GM12878 (cell line): ENCODE measurements around the gene NFATC1. TPM values are rescaled to one million over a fixed set of nuclear protein-coding genes. Genes with fewer than 3 reads are reported as not detected.
A peak's percentile ranks its signal among the peaks of the same experiment; 100 is the strongest.

Experiments used
- CREB1 ChIP-seq: IDR thresholded peaks from 2 replicates; pipeline ENCODE4 v1.6.1; 2012; ENCODE audit warnings: low read depth, mild to moderate bottlenecking, inconsistent platforms
- CREM ChIP-seq: IDR thresholded peaks from 2 replicates; pipeline ENCODE4 v1.6.1; 2014; ENCODE audit warnings: antibody characterized with exemption, low read depth
- GABPA ChIP-seq: IDR thresholded peaks from 2 replicates; pipeline ENCODE4 v1.6.1; 2014; ENCODE audit warnings: antibody characterized with exemption, low read depth, mild to moderate bottlenecking, inconsistent platforms
- JUNB ChIP-seq: IDR thresholded peaks from 2 replicates; pipeline ENCODE4 v1.6.1; 2016; ENCODE audit warnings: antibody characterized with exemption, mild to moderate bottlenecking
- MTA3 ChIP-seq: IDR thresholded peaks from 2 replicates; pipeline ENCODE4 v1.6.1; 2012; ENCODE audit warnings: low read length, inconsistent platforms, borderline replicate concordance
- NBN ChIP-seq: fragments of 450-650 bp; IDR thresholded peaks from 2 replicates; pipeline ENCODE4 v1.6.1; 2016
- PAX5 ChIP-seq: IDR thresholded peaks from 2 replicates; pipeline ENCODE4 v1.6.1; 2011; ENCODE audit warnings: low read depth, low read length, borderline replicate concordance
- RAD51 ChIP-seq: fragments of 450-650 bp; IDR thresholded peaks from 2 replicates; pipeline ENCODE4 v1.6.1; 2016; ENCODE audit warnings: moderate library complexity, mild to moderate bottlenecking, inconsistent platforms
- RUNX3 ChIP-seq: IDR thresholded peaks from 2 replicates; pipeline ENCODE4 v1.6.1; 2012; ENCODE audit warnings: low read length, inconsistent platforms
- SIN3A ChIP-seq: IDR thresholded peaks from 2 replicates; pipeline ENCODE4 v1.6.1; 2012; ENCODE audit warnings: low read depth, low read length, improper control_type of control experiment
- SMAD1 ChIP-seq: fragments of 450-650 bp; IDR thresholded peaks from 2 replicates; pipeline ENCODE4 v1.6.1; 2018; ENCODE audit warnings: mild to moderate bottlenecking, low read depth; ENCODE audit not compliant: partially characterized antibody
- SP1 ChIP-seq: IDR thresholded peaks from one replicate; pipeline ENCODE4 v1.6.1; 2011; ENCODE audit warnings: low read depth, low read length
- ZNF207 ChIP-seq: fragments of 450-650 bp; IDR thresholded peaks from 2 replicates; pipeline ENCODE4 v1.6.1; 2014; ENCODE audit warnings: antibody characterized with exemption, mild to moderate bottlenecking, borderline replicate concordance
- ZNF622 ChIP-seq: fragments of 450-650 bp; IDR thresholded peaks from 2 replicates; pipeline ENCODE4 v1.6.1; 2017; ENCODE audit warnings: mild to moderate bottlenecking, inconsistent platforms
- ZZZ3 ChIP-seq: IDR thresholded peaks from 2 replicates; pipeline ENCODE4 v1.6.1; 2011; ENCODE audit warnings: low read depth; ENCODE audit not compliant: control insufficient read depth, insufficient read length
- polyA plus RNA-seq, 11 experiments: library from polyadenylated mRNA; depleted of rRNA in 4 of 11; unstranded in 6 of 11; stranded (reverse) in 5 of 11; fragments of >200 nt; fragmentation: Nextera tagmentation in 4 of 11; fragmentation: Illumina TruSeq in 1 of 11; extraction: Ambion mirVana in 4 of 11; extraction: Trizol in 1 of 11; gene quantifications; 1 replicate in 1 of 11; 2 replicates in 10 of 11; pipeline versions ENCODE4 v1.2.1 to v1.2.3, GENCODE V29; 2011 to 2016; ENCODE audit warnings: inconsistent platforms in 2 of 11, missing spikeins in 2 of 11, low read depth in 1 of 11
- total RNA-seq, 4 experiments: library from RNA; depleted of rRNA in 3 of 4; stranded (reverse); fragments of >200 nt in 3 of 4; fragmentation: Illumina TruSeq in 1 of 4; extraction: Trizol in 1 of 4; gene quantifications; 2 replicates each; pipeline versions ENCODE4 v1.2.1 to v1.2.3, GENCODE V29; 2013 to 2021
- TF ChIP-seq, protein P1 (sequence below): fragments of 450-650 bp; IDR thresholded peaks from 2 replicates; pipeline ENCODE4 v1.6.1; 2017; ENCODE audit warnings: mild to moderate bottlenecking
- TF ChIP-seq, protein P2 (sequence below): IDR thresholded peaks from 2 replicates; pipeline ENCODE4 v1.6.1; 2012; ENCODE audit warnings: mild to moderate bottlenecking, low read depth, low read length
- TF ChIP-seq, protein P3 (sequence below): fragments of 450-650 bp; IDR thresholded peaks from 2 replicates; pipeline ENCODE4 v1.6.1; 2017; ENCODE audit warnings: low read depth, mild to moderate bottlenecking, moderate library complexity
- TF ChIP-seq, protein P4 (sequence below): fragments of 450-650 bp; IDR thresholded peaks from 2 replicates; pipeline ENCODE4 v1.6.1; 2017; ENCODE audit warnings: borderline replicate concordance
- TF ChIP-seq, protein P5 (sequence below), 3 experiments: IDR thresholded peaks in 2 of 3; conservative IDR thresholded peaks in 1 of 3; 2 replicates each; pipeline ENCODE4 v1.5.1; 2011; ENCODE audit warnings: low read depth in 3 of 3, low read length in 3 of 3, mild to moderate bottlenecking in 3 of 3, control low read depth in 2 of 3, moderate library complexity in 2 of 3, inconsistent platforms in 1 of 3, mixed read lengths in 1 of 3; ENCODE audit not compliant: control insufficient read depth in 2 of 3, insufficient read depth in 1 of 3; ENCODE audit errors: extremely low read depth in 1 of 3

Gene NFATC1
- total and polyA plus RNA-seq, 10 of the 15 experiments (the other 5 are each of a cell fraction or from before 2014, with no cell fraction given) = 0.84 to 20.8 (median 5.1) TPM

DNA sequence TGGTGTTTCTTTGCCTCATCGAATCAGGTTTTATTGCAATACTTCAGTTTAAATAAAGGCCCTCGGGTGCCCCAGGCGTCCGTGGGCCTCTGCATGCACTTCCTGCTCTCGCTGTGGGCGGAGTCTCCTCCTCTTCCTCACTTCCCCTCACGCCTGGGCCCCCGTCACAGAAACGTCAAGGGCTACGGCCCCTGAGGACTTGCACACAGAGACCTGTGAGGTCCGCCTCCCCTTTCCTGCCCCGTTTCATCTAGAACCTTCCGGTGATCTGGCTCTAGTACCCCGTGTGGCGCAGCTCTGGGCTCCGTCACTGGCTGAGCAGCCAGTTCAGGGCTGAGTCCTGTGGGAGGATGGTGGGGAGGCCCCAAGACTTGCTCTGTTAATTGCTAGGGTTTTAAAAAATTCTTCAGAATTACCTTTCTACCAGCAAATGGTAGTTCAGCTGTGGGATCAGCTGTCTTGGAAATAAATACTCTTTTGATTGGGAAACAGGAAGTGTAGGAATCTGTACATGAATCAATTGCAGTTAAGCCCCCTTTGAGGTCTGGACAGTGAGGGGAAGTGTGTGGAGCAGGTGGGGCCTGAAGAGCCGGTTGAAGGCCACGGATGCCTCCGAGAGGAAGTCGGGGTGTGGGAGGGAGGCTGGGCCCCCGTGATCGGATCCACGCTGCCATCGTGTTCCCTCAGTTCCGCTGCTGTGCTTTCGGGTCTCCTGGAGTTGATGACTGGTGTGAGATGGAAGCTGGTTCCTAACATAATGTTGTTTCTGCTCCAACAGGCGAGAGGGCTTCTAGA, 10.2 kb downstream of the NFATC1 start (continued):
- TF ChIP-seq CREM = peak; percentile 89
- TF ChIP-seq GABPA = peak; percentile 74
- TF ChIP-seq RUNX3 = no peak
- TF ChIP-seq SMAD1 = no peak
- TF ChIP-seq, protein P1, sequence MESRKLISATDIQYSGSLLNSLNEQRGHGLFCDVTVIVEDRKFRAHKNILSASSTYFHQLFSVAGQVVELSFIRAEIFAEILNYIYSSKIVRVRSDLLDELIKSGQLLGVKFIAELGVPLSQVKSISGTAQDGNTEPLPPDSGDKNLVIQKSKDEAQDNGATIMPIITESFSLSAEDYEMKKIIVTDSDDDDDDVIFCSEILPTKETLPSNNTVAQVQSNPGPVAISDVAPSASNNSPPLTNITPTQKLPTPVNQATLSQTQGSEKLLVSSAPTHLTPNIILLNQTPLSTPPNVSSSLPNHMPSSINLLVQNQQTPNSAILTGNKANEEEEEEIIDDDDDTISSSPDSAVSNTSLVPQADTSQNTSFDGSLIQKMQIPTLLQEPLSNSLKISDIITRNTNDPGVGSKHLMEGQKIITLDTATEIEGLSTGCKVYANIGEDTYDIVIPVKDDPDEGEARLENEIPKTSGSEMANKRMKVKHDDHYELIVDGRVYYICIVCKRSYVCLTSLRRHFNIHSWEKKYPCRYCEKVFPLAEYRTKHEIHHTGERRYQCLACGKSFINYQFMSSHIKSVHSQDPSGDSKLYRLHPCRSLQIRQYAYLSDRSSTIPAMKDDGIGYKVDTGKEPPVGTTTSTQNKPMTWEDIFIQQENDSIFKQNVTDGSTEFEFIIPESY = no peak
- TF ChIP-seq, protein P2, sequence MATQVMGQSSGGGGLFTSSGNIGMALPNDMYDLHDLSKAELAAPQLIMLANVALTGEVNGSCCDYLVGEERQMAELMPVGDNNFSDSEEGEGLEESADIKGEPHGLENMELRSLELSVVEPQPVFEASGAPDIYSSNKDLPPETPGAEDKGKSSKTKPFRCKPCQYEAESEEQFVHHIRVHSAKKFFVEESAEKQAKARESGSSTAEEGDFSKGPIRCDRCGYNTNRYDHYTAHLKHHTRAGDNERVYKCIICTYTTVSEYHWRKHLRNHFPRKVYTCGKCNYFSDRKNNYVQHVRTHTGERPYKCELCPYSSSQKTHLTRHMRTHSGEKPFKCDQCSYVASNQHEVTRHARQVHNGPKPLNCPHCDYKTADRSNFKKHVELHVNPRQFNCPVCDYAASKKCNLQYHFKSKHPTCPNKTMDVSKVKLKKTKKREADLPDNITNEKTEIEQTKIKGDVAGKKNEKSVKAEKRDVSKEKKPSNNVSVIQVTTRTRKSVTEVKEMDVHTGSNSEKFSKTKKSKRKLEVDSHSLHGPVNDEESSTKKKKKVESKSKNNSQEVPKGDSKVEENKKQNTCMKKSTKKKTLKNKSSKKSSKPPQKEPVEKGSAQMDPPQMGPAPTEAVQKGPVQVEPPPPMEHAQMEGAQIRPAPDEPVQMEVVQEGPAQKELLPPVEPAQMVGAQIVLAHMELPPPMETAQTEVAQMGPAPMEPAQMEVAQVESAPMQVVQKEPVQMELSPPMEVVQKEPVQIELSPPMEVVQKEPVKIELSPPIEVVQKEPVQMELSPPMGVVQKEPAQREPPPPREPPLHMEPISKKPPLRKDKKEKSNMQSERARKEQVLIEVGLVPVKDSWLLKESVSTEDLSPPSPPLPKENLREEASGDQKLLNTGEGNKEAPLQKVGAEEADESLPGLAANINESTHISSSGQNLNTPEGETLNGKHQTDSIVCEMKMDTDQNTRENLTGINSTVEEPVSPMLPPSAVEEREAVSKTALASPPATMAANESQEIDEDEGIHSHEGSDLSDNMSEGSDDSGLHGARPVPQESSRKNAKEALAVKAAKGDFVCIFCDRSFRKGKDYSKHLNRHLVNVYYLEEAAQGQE = no peak
- TF ChIP-seq MTA3 = no peak
- TF ChIP-seq CREB1 = peak; percentile 95
- no peak for TF ChIP-seq SIN3A
- TF ChIP-seq PAX5 = 0 out of 2 replicates have a peak, but pooled peaks have one; percentile 25
- TF ChIP-seq NBN = peak; percentile 88
- TF ChIP-seq, protein P3, sequence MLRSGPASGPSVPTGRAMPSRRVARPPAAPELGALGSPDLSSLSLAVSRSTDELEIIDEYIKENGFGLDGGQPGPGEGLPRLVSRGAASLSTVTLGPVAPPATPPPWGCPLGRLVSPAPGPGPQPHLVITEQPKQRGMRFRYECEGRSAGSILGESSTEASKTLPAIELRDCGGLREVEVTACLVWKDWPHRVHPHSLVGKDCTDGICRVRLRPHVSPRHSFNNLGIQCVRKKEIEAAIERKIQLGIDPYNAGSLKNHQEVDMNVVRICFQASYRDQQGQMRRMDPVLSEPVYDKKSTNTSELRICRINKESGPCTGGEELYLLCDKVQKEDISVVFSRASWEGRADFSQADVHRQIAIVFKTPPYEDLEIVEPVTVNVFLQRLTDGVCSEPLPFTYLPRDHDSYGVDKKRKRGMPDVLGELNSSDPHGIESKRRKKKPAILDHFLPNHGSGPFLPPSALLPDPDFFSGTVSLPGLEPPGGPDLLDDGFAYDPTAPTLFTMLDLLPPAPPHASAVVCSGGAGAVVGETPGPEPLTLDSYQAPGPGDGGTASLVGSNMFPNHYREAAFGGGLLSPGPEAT = peak; percentile 64
- TF ChIP-seq, protein P4, sequence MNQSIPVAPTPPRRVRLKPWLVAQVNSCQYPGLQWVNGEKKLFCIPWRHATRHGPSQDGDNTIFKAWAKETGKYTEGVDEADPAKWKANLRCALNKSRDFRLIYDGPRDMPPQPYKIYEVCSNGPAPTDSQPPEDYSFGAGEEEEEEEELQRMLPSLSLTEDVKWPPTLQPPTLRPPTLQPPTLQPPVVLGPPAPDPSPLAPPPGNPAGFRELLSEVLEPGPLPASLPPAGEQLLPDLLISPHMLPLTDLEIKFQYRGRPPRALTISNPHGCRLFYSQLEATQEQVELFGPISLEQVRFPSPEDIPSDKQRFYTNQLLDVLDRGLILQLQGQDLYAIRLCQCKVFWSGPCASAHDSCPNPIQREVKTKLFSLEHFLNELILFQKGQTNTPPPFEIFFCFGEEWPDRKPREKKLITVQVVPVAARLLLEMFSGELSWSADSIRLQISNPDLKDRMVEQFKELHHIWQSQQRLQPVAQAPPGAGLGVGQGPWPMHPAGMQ = no peak
- TF ChIP-seq ZNF622 = no peak
- TF ChIP-seq ZNF207 = no peak
- no peak for TF ChIP-seq ZZZ3
- TF ChIP-seq JUNB = no peak
- TF ChIP-seq SP1 = peak; percentile 39
- TF ChIP-seq, protein P5, sequence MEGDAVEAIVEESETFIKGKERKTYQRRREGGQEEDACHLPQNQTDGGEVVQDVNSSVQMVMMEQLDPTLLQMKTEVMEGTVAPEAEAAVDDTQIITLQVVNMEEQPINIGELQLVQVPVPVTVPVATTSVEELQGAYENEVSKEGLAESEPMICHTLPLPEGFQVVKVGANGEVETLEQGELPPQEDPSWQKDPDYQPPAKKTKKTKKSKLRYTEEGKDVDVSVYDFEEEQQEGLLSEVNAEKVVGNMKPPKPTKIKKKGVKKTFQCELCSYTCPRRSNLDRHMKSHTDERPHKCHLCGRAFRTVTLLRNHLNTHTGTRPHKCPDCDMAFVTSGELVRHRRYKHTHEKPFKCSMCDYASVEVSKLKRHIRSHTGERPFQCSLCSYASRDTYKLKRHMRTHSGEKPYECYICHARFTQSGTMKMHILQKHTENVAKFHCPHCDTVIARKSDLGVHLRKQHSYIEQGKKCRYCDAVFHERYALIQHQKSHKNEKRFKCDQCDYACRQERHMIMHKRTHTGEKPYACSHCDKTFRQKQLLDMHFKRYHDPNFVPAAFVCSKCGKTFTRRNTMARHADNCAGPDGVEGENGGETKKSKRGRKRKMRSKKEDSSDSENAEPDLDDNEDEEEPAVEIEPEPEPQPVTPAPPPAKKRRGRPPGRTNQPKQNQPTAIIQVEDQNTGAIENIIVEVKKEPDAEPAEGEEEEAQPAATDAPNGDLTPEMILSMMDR (IDR thresholded peaks at IDR 0.05 in 2 of 3, conservative IDR thresholded peaks at IDR 0.05 in 1 of 3; ENCODE audit: control insufficient read depth in 2 of 3, extremely low read depth in 1 of 3, insufficient read depth in 1 of 3, low read depth in 3 of 3, low read length in 3 of 3) = 0 out of 6 replicates have a peak, but pooled peaks of 1 of the 3 experiments have one; percentile 6
- TF ChIP-seq RAD51 = no peak
